Smooth muscle cell (in vitro differentiated cells): Measurements from ENCODE around the gene FAM3D. TPM values are rescaled to one million over a fixed set of nuclear protein-coding genes. Genes with fewer than 3 reads are reported as not detected.

Experiments used
- DNase-seq: peaks from one replicate; lab custom pipeline; 2025; ENCODE audit not compliant: unreplicated experiment; lab: John Stamatoyannopoulos, UW
- H2AFZ ChIP-seq: fragments of 200-600 bp; sonication (generic); 2 replicates; pipeline ENCODE4 v1.6.0; 2016; ENCODE audit warnings: antibody characterized with exemption, low read depth, mild to moderate bottlenecking
- H3F3A ChIP-seq: fragments of 200-600 bp; sonication (generic); 2 replicates; pipeline ENCODE4 v1.6.0; 2017; ENCODE audit warnings: antibody characterized with exemption, low read depth
- H3K27ac ChIP-seq: fragments of 200-600 bp; sonication (generic); 2 replicates; pipeline ENCODE4 v1.5.1; 2016; ENCODE audit warnings: low read depth, mild to moderate bottlenecking
- H3K27me3 ChIP-seq: fragments of 200-600 bp; sonication (generic); 2 replicates; pipeline ENCODE4 v1.6.1; 2016; ENCODE audit warnings: low read depth, mild to moderate bottlenecking
- H3K36me3 ChIP-seq: fragments of 200-600 bp; sonication (generic); 2 replicates; pipeline ENCODE4 v1.5.1; 2016; ENCODE audit warnings: low read depth
- H3K4me1 ChIP-seq: fragments of 200-600 bp; sonication (generic); 2 replicates; pipeline ENCODE4 v1.5.1; 2016; ENCODE audit warnings: low read depth
- H3K4me2 ChIP-seq: fragments of 200-600 bp; sonication (generic); 2 replicates; pipeline ENCODE4 v1.6.0; 2016; ENCODE audit warnings: mild to moderate bottlenecking
- H3K4me3 ChIP-seq: fragments of 200-600 bp; sonication (generic); 2 replicates; pipeline ENCODE4 v1.5.1; 2016; ENCODE audit warnings: mild to moderate bottlenecking
- H3K79me2 ChIP-seq: fragments of 200-600 bp; sonication (generic); 2 replicates; pipeline ENCODE4 v1.6.0; 2016; ENCODE audit warnings: low read depth, mild to moderate bottlenecking
- H3K9ac ChIP-seq: fragments of 200-600 bp; sonication (generic); 2 replicates; pipeline ENCODE4 v1.6.0; 2016; ENCODE audit warnings: low read depth
- H3K9me3 ChIP-seq: fragments of 200-600 bp; sonication (generic); replicated peaks from 2 replicates; pipeline ENCODE4 v1.5.1; 2016; ENCODE audit warnings: low read depth
- H4K20me1 ChIP-seq: fragments of 200-600 bp; sonication (generic); 2 replicates; pipeline ENCODE4 v1.6.0; 2016; ENCODE audit warnings: low read depth
- CTCF ChIP-seq: fragments of 200-600 bp; sonication (generic); IDR thresholded peaks from 2 replicates; pipeline ENCODE4 v1.5.1; 2017; ENCODE audit warnings: borderline replicate concordance, mild to moderate bottlenecking, antibody characterized with exemption; ENCODE audit not compliant: insufficient read depth, poor library complexity, severe bottlenecking
- WGBS: methylation state at CpG from one replicate; pipeline ENCODE4 v1.1.7; 2016; ENCODE audit warnings: low lambda C conversion rate; 5-methylcytosine and 5-hydroxymethylcytosine counted together
- polyA plus RNA-seq: library from polyadenylated mRNA; unstranded; fragments of >200 nt; fragmentation: Nextera tagmentation; extraction: Ambion mirVana; gene quantifications from 2 replicates; pipeline ENCODE4 v1.2.1, GENCODE V29; 2016
- total RNA-seq: library from RNA; depleted of rRNA; stranded (reverse); fragments of >200 nt; gene quantifications from 2 replicates; pipeline ENCODE4 v1.2.3, GENCODE V29; 2014

FAM3D gene
- total and polyA plus RNA-seq, 2 experiments from 2014 or later = 0.18 to 0.33 TPM

GRCh38 chr3:58623961-58624360 lies 42.6 kb downstream of the FAM3D start:
- no peak for DNase-seq
- Histone ChIP-seq H3K4me1 (peaks cover 9% of the 10 kb centered on the region), H3K4me2 (no peak overlapping the region), H3F3A (no peaks in the 10 kb centered on the region), H3K79me2 (no peaks in the 10 kb centered on the region), H2AFZ (no peak overlapping the region), H3K4me3 (no peak overlapping the region), H3K9me3 (no peaks in the 10 kb centered on the region), H3K36me3 (no peaks in the 10 kb centered on the region), H3K27ac (no peak overlapping the region), H3K27me3 (no peaks in the 10 kb centered on the region), H4K20me1 (no peaks in the 10 kb centered on the region), H3K9ac (no peak overlapping the region)
- TF ChIP-seq CTCF = no peak
- WGBS = 90% methylated on average over 5 of the region's 5 CpGs

DNA sequence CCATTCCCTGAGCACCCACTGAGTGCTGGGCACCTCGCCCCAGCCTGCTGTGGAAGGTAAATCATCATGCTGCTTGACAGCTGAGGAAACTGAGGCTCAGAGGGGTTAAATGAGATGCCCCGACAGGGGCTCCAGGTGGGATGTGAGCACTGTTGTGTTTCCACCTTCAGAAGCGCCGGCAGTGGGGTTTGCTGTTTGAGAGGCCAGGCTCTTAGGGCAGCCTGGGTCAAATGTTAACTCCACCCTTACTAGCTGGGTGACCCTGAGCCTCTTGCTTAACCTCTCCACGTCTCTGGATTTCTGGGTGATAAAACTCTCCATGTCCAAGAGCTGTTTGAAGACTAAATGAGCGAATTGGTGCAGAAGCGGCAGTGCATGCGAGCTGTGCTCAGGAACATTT lies 43.1 kb downstream of the FAM3D start:
- no peak for TF ChIP-seq CTCF
- Histone ChIP-seq H3K27me3 (no peaks in the 10 kb centered on the region), H4K20me1 (no peaks in the 10 kb centered on the region), H3K27ac (no peak overlapping the region), H3K79me2 (no peaks in the 10 kb centered on the region), H3K4me3 (no peak overlapping the region), H3F3A (no peaks in the 10 kb centered on the region), H2AFZ (no peak overlapping the region), H3K4me2 (no peak overlapping the region), H3K4me1 (peaks cover 9% of the 10 kb centered on the region), H3K36me3 (no peaks in the 10 kb centered on the region), H3K9me3 (no peaks in the 10 kb centered on the region), H3K9ac (no peak overlapping the region)
- DNase-seq = no peak
- WGBS = 71% methylated on average over 8 of the region's 8 CpGs

GRCh38 chr3:58622892-58623291 lies 43.7 kb downstream of the FAM3D start:
- Histone ChIP-seq H3K9ac (no peak overlapping the region), H3K4me3 (no peak overlapping the region), H3K4me1 (peaks cover 10% of the 10 kb centered on the region), H4K20me1 (no peaks in the 10 kb centered on the region), H3K9me3 (no peaks in the 10 kb centered on the region), H3K27me3 (no peaks in the 10 kb centered on the region), H3K79me2 (no peaks in the 10 kb centered on the region), H3K4me2 (no peak overlapping the region), H3K36me3 (no peaks in the 10 kb centered on the region), H3F3A (no peaks in the 10 kb centered on the region), H2AFZ (no peak overlapping the region), H3K27ac (no peak overlapping the region)
- no peak for DNase-seq
- WGBS = 97% methylated on average over 8 of the region's 8 CpGs
- no peak for TF ChIP-seq CTCF

- Histone ChIP-seq H3K79me2 (no peaks in the 10 kb centered on the region), H3K27ac (no peak overlapping the region), H3K4me2 (no peak overlapping the region), H4K20me1 (no peaks in the 10 kb centered on the region), H3F3A (no peaks in the 10 kb centered on the region), H3K4me3 (no peak overlapping the region), H3K9ac (no peak overlapping the region), H3K36me3 (no peaks in the 10 kb centered on the region), H3K4me1 (peaks cover 14% of the 10 kb centered on the region), H3K27me3 (no peaks in the 10 kb centered on the region), H2AFZ (no peak overlapping the region), H3K9me3 (no peaks in the 10 kb centered on the region)
- no peak for DNase-seq
- WGBS = 94% methylated on average over 4 of the region's 4 CpGs
- no peak for TF ChIP-seq CTCF
Measured at GRCh38 chr3:58622436-58622835, 44.1 kb downstream of the FAM3D start.
